ENCODE data around the gene NCK1. TPM values are rescaled to one million over a fixed set of nuclear protein-coding genes. Genes with fewer than 3 reads are reported as not detected.
"Not testable (repeated sequence)": the region's sequence is repeated elsewhere in the genome, so short reads cannot be mapped to it uniquely, and the experiment has no call there.

Gene NCK1
- total RNA-seq, 1 donor from 2014 or later, result 45.4 TPM

DNA sequence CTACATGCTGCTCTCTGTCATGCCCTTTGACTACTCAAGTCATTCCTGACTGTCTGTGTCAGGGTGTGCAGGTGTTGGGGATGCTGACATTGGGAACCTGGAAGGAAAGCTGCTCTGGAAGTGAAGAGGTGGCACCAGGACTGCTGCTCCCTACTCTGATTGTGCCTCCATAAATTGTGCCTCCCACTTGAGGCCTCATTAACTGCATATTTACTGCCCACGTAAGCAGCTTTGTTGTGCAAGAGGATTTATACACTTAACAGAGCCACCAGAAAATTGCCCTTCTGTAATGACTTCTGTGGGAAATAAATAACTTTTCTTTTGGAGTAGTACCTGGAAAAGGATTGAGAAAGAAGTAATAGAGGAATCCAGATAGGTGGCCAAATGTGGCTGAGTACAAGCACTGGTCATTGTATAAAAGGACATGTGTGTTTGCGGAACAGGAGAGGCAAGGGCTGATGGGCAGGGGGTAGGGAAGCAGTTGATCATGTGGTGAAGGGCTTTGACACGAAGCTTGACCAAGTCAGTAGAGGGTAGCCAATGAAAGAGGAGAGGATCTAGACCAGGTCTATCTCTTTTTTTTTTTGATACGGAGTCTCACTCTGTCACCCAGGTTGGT, 120.6 kb downstream of the NCK1 start:
- intact Hi-C loops (cut with micrococcal nuclease), result no loop called here

DNA sequence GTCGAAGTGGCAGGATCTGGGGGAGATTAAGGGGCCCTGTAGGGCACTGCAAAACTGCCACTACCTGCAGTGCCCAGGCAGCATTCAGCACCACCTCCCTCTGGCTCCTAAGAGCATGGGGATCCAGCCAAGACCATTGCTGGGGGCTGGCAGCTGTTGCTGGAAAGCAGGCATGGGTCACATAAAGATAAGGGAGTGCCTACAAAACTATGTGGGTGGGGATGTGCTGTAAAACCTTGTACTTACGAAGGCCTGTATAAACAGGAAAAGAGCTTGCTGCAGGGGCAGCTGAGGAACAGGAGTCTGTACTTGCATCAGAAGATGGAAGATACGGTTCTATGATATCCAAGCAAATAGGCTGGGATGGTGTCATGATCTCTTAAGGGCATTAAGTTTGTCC, 122.8 kb downstream of the NCK1 start:
- intact Hi-C loops (cut with micrococcal nuclease), result no loop called here

DNA sequence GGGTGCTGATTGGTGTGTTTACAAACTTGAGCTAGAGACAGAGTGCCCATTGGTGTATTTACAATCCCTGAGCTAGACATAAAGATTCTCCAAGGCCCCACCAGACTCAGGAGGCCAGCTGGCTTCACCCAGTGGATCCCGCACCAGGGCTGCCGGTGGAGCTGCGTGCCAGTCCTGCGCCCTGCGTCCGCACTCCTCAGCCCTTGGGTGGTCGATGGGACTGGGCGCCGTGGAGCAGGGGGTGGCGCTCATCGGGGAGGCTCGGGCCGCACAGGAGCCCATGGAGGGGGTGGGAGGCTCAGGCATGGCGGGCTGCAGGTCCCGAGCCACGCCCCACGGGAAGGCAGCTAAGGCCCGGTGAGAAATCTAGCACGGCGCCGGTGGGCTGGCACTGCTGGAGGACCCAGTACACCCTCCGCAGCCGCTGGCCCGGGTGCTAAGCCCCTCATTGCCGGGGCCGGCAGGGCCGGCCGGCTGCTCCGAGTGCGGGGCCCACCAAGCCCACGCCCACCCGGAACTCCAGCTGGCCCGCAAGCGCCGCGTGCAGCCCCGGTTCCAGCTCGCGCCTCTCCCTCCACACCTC, 125.5 kb downstream of the NCK1 start:
- intact Hi-C loops (cut with micrococcal nuclease), result not testable (repeated sequence)

DNA sequence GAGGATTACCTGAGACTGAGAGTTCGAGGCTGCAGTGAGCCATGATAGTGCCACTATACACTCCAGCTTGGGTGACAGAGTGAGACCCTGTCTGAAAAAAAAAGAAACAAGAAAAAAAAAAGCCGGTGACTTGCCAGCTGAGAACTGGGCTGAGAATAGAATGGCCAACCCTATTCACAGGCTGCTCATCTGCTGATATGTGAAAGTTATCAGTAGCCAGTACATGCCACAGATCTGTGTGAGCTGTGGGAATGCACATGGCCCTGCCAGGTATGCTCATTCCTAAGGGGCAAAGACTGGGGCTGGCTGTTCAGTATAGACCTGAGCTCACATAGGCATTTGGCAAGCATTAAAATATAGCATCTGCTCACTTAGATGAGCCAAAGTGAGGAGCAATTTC, 126.6 kb downstream of the NCK1 start:
- intact Hi-C loops (cut with micrococcal nuclease), result no loop called here

DNA sequence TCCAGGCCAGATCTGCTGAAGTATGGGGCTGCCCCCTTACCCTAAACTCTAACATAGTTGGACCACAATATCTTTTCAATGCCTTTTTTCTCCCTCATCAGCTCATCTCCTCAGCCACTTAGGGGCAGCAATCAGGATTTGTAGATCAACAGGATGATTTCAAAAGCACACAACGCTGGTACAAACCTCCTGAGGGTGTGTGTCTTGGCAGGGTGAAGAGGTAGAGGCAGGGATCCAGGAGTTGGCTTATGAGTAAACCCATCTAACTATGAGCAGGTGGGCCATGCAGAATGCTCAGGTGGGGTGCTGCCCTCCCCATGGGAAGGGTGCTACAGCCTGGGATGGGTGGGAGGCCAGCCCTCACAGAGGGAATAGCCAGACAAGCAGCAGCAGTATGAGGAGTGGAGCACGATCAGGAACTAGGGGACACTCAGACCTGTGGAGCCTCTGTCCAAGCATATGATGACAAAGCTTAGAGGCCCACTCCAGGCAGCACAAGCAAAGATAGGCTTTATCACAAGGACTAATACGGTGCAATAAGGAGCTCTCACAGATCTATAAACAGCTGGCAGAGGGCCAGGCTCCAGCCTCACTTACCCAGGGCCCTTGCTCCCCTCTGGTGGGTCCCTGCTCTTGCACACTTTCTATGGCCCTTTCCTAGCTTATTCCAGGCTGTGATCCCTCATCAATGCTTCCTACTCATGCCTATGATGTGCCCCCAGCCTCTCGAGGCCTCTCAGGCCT, 127.9 kb downstream of the NCK1 start:
- intact Hi-C loops (cut with micrococcal nuclease), result no loop called here

DNA sequence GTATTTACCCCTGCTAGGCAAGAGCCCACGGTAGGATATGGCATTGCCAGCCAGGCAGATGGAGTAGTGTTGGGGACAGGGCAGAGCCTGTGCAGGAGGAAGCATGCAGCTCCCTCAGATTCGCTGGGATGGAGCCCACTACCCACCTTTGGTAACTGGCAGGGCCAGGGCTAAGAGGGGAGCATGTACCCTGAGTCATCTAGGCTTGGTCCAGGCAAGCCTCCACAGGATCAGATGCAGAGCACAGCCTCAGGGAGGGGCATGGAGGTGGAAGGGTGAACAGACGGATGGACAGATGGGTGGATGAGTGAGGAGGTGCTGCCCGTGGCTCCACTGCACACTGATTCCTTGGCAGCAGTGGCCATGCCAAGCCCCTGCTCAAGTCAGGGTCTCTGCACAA, 128.8 kb downstream of the NCK1 start:
- intact Hi-C loops (cut with micrococcal nuclease), result no loop called here

DNA sequence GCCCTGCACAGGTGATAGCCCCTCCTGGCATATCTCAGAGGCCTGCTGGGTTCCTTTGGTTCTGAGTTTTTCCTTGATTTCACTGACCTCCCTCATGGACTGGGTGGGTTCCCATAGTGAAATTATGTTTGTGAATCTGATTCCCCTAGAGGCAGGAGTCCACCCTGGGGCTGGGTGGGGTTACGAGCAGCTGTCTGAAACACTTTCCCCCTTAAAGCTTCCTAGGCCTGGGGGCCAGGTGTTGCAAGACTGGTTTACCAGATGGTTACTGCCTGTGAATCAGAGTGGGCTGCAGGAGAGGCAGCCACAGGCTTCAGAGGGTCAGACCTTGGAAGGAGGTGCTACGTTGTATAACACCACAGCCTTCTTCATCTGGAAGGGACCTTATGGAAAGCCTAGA, 130.1 kb downstream of the NCK1 start:
- intact Hi-C loops (cut with micrococcal nuclease), result no loop called here

DNA sequence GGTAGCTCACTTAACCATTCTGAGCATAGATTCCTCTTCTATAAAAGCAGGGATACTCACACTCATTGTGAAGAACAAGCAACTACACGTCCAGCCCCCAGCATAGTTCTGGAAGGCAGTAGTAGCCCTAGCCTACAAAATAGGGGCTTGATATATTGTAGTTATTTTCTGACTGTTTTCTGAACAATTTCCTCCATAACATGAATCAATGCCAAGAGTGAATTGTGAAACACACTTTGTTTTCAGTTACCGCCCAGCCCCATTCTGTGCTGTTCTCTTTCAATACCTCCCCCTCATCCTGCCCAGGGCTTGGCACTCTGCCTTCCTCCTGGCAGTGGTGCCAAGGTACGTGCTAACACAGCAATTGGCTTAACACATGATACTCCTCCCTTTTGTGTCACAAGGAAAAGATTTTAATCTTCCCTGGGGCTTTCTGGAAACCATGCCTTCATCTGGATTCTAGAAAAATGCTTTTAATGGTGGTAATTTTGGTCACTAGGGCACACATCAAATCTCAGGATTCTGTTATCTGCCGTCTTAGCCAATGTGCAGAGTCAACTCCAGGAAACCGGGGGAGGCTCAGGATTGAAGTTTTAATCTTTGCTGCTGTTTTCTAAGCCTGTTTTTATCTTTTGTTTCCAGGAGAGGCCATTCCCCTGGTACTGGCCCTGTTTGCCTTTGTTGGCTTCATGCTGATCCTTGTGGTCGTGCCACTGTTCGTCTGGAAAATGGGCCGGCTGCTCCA, 132.9 kb downstream of the NCK1 start:
- intact Hi-C loops (cut with micrococcal nuclease), result no loop called here

DNA sequence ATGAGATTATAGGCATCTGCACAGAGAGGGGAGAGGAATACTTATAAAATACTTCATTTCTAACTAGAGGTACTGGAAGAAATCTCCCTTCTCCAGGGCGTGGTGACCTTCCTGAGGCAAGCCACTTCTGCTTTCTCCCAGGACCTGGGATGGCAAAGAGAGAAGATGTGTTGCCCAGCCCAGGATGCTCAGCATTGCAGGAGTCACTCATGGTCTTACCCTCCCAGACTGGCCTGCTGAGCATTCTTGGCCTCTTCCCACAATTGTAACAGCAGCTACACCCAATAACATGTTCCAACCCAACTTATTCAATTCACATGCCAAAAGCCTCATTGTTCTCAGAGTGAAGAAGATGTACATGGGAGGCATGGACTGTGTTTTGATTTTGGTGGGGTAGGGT, 133.6 kb downstream of the NCK1 start:
- intact Hi-C loops (cut with micrococcal nuclease), result no loop called here

Other genes starting within 250 kb of the NCK1 start
- gene STAG1, start 109.8 kb upstream of the NCK1 start, total RNA-seq, result 48.7 and 50.8 TPM in 2 replicates
- gene SLC35G2, start 43.1 kb upstream of the NCK1 start, total RNA-seq, result 0.34 and 0.48 TPM in 2 replicates
- gene IL20RB, start 95.8 kb downstream of the NCK1 start, total RNA-seq, result 1.2 and 3.2 TPM in 2 replicates

Measured in T-helper 2 cell treated with Interferon-gamma antibody and Interleukin-4, amounts not matched to agents 100 ng/mL and 5 ng/mL, for 36 hours (primary cell).